MM.1S (cell line): ENCODE measurements around the gene PWWP2B.

Experiments used
- DNase-seq: peaks from one replicate; pipeline ENCODE4 v3.0.0-alpha.2; 2015
- H2AFZ ChIP-seq: fragments of 300-600 bp; sonication (generic); 2 replicates; pipeline ENCODE4 v1.6.0; 2016; ENCODE audit warnings: antibody characterized with exemption, low read length
- H3F3A ChIP-seq: fragments of 300-600 bp; sonication (generic); 2 replicates; pipeline ENCODE4 v1.6.1; 2016; ENCODE audit warnings: mild to moderate bottlenecking, antibody characterized with exemption, low read length, moderate library complexity, mixed read lengths; ENCODE audit not compliant: insufficient read depth
- H3K27ac ChIP-seq: fragments of 300-600 bp; sonication (generic); 2 replicates; pipeline ENCODE4 v1.5.1; 2016; ENCODE audit warnings: mild to moderate bottlenecking, low read length
- H3K27me3 ChIP-seq: fragments of 300-600 bp; sonication (generic); replicated peaks from 2 replicates; pipeline ENCODE4 v1.6.0; 2016; ENCODE audit warnings: low read length; ENCODE audit not compliant: insufficient read depth
- H3K36me3 ChIP-seq: fragments of 300-600 bp; sonication (generic); replicated peaks from 2 replicates; pipeline ENCODE4 v1.6.1; 2016; ENCODE audit warnings: mild to moderate bottlenecking, low read length, mixed read lengths; ENCODE audit not compliant: insufficient read depth
- H3K4me1 ChIP-seq: fragments of 300-600 bp; sonication (generic); 2 replicates; pipeline ENCODE4 v1.6.1; 2016; ENCODE audit warnings: low read length, mixed read lengths
- H3K4me2 ChIP-seq: fragments of 300-600 bp; sonication (generic); 2 replicates; pipeline ENCODE4 v1.6.0; 2016; ENCODE audit warnings: low read depth, low read length
- H3K4me3 ChIP-seq: fragments of 300-600 bp; sonication (generic); 2 replicates; pipeline ENCODE4 v1.5.1; 2016; ENCODE audit warnings: low read length, mixed read lengths
- H3K79me2 ChIP-seq: fragments of 300-600 bp; sonication (generic); 2 replicates; pipeline ENCODE4 v1.6.1; 2016; ENCODE audit warnings: mixed run types, low read length, mixed read lengths
- H3K9ac ChIP-seq: fragments of 300-600 bp; sonication (generic); 2 replicates; pipeline ENCODE4 v1.6.1; 2016; ENCODE audit warnings: low read length, mixed read lengths
- H3K9me2 ChIP-seq: fragments of 300-600 bp; sonication (generic); replicated peaks from 2 replicates; pipeline ENCODE4 v1.6.1; 2016; ENCODE audit warnings: mild to moderate bottlenecking, low read length, mixed read lengths; ENCODE audit not compliant: insufficient read depth
- H3K9me3 ChIP-seq: fragments of 300-600 bp; sonication (generic); replicated peaks from 2 replicates; pipeline ENCODE4 v1.6.1; 2016; ENCODE audit warnings: mild to moderate bottlenecking, low read length, mixed read lengths; ENCODE audit not compliant: insufficient read depth
- H4K20me1 ChIP-seq: fragments of 300-600 bp; sonication (generic); 2 replicates; pipeline ENCODE4 v1.6.1; 2016; ENCODE audit warnings: mild to moderate bottlenecking, low read length, moderate library complexity, mixed read lengths; ENCODE audit not compliant: insufficient read depth
- EZH2 ChIP-seq: fragments of 300-600 bp; sonication (generic); optimal IDR thresholded peaks from 2 replicates; pipeline ENCODE3; 2017; ENCODE audit warnings: low read depth, mild to moderate bottlenecking, antibody characterized with exemption, low read length, mixed read lengths
- EZH2phosphoT487 ChIP-seq: fragments of 300-600 bp; sonication (generic); IDR thresholded peaks from 2 replicates; pipeline ENCODE4 v1.6.1; 2018; ENCODE audit warnings: antibody characterized with exemption, low read length
- TF ChIP-seq, protein P1 (sequence below): fragments of 300-600 bp; sonication (generic); IDR thresholded peaks from 2 replicates; pipeline ENCODE4 v1.5.1; 2016; ENCODE audit warnings: antibody characterized with exemption, low read length, mixed read lengths

The PWWP2B gene

GRCh38 chr10:132416566-132417256, 19.7 kb downstream of the PWWP2B start:
- DNase-seq, result no peak
- H3K9me2 ChIP-seq, result no peaks in the 10 kb centered on the region
- H3K9ac ChIP-seq, result no peak overlapping the region
- H3K4me2 ChIP-seq, result no peak overlapping the region
- no peaks in the 10 kb centered on the region for H3K9me3 ChIP-seq
- TF ChIP-seq EZH2 (no peak), EZH2phosphoT487 (no peak)
- TF ChIP-seq, protein P1, sequence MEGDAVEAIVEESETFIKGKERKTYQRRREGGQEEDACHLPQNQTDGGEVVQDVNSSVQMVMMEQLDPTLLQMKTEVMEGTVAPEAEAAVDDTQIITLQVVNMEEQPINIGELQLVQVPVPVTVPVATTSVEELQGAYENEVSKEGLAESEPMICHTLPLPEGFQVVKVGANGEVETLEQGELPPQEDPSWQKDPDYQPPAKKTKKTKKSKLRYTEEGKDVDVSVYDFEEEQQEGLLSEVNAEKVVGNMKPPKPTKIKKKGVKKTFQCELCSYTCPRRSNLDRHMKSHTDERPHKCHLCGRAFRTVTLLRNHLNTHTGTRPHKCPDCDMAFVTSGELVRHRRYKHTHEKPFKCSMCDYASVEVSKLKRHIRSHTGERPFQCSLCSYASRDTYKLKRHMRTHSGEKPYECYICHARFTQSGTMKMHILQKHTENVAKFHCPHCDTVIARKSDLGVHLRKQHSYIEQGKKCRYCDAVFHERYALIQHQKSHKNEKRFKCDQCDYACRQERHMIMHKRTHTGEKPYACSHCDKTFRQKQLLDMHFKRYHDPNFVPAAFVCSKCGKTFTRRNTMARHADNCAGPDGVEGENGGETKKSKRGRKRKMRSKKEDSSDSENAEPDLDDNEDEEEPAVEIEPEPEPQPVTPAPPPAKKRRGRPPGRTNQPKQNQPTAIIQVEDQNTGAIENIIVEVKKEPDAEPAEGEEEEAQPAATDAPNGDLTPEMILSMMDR, result no peak
- no peaks in the 10 kb centered on the region for H3K36me3 ChIP-seq
- no peaks in the 10 kb centered on the region for H3F3A ChIP-seq
- H2AFZ ChIP-seq, result no peak overlapping the region
- no peak overlapping the region for H3K27ac ChIP-seq
- peaks cover 2% of the 10 kb centered on the region; the same call in 1 of the 2 replicates for H3K4me1 ChIP-seq
- H3K79me2 ChIP-seq, result no peaks in the 10 kb centered on the region
- no peaks in the 10 kb centered on the region for H4K20me1 ChIP-seq
- H3K27me3 ChIP-seq, result peaks cover 28% of the 10 kb centered on the region
- H3K4me3 ChIP-seq, result no peak overlapping the region

GRCh38 chr10:132417257-132417910, 20.4 kb downstream of the PWWP2B start:
- Histone ChIP-seq H3K79me2 (no peaks in the 10 kb centered on the region), H4K20me1 (no peaks in the 10 kb centered on the region), H3K36me3 (no peaks in the 10 kb centered on the region), H3K9me2 (no peaks in the 10 kb centered on the region), H3K9ac (no peak overlapping the region), H3F3A (no peaks in the 10 kb centered on the region), H3K4me1 (peaks cover 4% of the 10 kb centered on the region; the same call in 1 of the 2 replicates), H3K27ac (no peak overlapping the region), H3K9me3 (no peaks in the 10 kb centered on the region), H3K4me2 (no peak overlapping the region), H2AFZ (no peak overlapping the region), H3K27me3 (peaks cover 22% of the 10 kb centered on the region), H3K4me3 (no peak overlapping the region)
- TF ChIP-seq, protein P1, result no peak
- no peak for TF ChIP-seq EZH2
- TF ChIP-seq EZH2phosphoT487, result no peak
- no peak for DNase-seq

- Histone ChIP-seq H3K27me3 (peaks cover 16% of the 10 kb centered on the region), H3K9ac (no peak overlapping the region), H3K9me2 (no peaks in the 10 kb centered on the region), H3K4me1 (peaks cover 4% of the 10 kb centered on the region; the same call in 1 of the 2 replicates), H4K20me1 (no peaks in the 10 kb centered on the region), H3K9me3 (no peaks in the 10 kb centered on the region), H3K36me3 (no peaks in the 10 kb centered on the region), H3K4me2 (no peak overlapping the region), H2AFZ (no peak overlapping the region), H3K27ac (no peak overlapping the region), H3K4me3 (no peak overlapping the region), H3K79me2 (no peaks in the 10 kb centered on the region), H3F3A (no peaks in the 10 kb centered on the region)
- TF ChIP-seq, protein P1, result no peak
- no peak for TF ChIP-seq EZH2
- no peak for TF ChIP-seq EZH2phosphoT487
- DNase-seq, result no peak
Observed at GRCh38 chr10:132417957-132418441, 21.0 kb downstream of the PWWP2B start.
